ENCODE measurements around the gene ZNF608. TPM values are rescaled to one million over a fixed set of nuclear protein-coding genes. Genes with fewer than 3 reads are reported as not detected.

The ZNF608 gene
- total RNA-seq, 1 donor = 2.6 TPM

- no peak for DNase-seq (ENCODE audit: low read depth)
- H3K4me3 ChIP-seq (ENCODE audit: low read depth, low read length) = no peak overlapping the region
- TF ChIP-seq CTCF (IDR thresholded peaks at IDR 0.05; ENCODE audit: insufficient read depth, low read depth, low read length) = no peak
Observed at GRCh38 chr5:124725622-124726258, 20.7 kb downstream of the ZNF608 start.

DNA sequence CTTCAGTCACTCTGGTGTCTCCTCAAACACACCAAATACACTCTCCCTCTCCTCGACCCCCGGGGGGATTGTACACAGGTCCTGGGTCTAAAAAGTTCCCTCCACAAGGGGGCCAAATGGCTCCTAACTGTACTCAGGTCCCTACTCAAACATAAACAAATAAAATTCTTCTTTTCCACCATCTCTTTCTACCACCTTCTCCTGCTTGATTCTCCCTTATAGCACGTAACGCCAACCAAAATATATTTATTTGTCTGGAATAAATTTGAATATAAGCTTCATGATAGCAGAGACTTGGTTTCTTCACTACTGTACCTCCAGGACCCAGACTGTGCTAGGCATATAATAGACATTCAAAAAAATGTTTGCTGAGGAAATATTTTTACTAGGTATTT lies 21.4 kb downstream of the ZNF608 start:
- peak; percentile 5 for TF ChIP-seq CTCF (IDR thresholded peaks at IDR 0.05; ENCODE audit: insufficient read depth, low read depth, low read length)
- no peak overlapping the region for H3K4me3 ChIP-seq (ENCODE audit: low read depth, low read length)
- DNase-seq (ENCODE audit: low read depth) = no peak

DNA sequence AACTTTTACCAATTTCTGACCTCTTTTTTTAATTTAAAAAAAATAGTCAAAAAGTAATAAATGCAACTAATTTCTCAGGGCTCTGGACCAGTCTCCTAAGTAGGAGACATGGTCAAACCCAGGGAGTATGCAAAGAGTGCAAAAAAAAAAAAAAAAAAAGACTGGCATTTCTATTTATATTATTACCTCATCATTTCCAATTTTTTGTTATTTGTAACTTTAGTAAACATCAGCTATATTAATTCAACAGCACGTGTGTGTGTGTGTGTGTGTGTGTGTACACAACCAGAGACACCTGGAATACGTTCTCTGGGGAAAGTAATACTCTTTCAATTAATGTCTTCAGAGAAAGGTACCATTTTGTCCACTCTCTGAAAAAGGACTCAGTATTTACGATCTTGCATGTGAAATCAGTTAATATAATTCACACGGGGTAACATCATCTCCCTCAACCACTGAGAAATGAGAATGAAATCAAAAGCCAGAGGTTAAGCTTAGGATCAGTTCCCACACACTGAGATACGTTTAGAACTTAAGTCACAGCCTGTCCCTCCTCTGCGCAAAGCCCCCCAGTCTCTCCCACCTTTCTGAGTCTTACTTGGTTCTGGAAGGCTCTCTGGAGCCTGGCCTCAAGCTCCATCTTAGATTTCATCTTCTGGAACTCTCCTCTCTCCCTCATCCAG lies 21.9 kb downstream of the ZNF608 start:
- no peak for DNase-seq (ENCODE audit: low read depth)
- no peak for TF ChIP-seq CTCF (IDR thresholded peaks at IDR 0.05; ENCODE audit: insufficient read depth, low read depth, low read length)
- H3K4me3 ChIP-seq (ENCODE audit: low read depth, low read length) = no peak overlapping the region

- DNase-seq (ENCODE audit: low read depth) = no peak
- TF ChIP-seq CTCF (IDR thresholded peaks at IDR 0.05; ENCODE audit: insufficient read depth, low read depth, low read length) = no peak
- no peak overlapping the region for H3K4me3 ChIP-seq (ENCODE audit: low read depth, low read length)
Observed at GRCh38 chr5:124721229-124721735, 25.2 kb downstream of the ZNF608 start.

GRCh38 chr5:124720593-124720992 lies 25.8 kb downstream of the ZNF608 start:
- no peak overlapping the region for H3K4me3 ChIP-seq (ENCODE audit: low read depth, low read length)
- TF ChIP-seq CTCF (IDR thresholded peaks at IDR 0.05; ENCODE audit: insufficient read depth, low read depth, low read length) = no peak
- no peak for DNase-seq (ENCODE audit: low read depth)

- no peak for TF ChIP-seq CTCF (IDR thresholded peaks at IDR 0.05; ENCODE audit: insufficient read depth, low read depth, low read length)
- DNase-seq (ENCODE audit: low read depth) = no peak
- H3K4me3 ChIP-seq (ENCODE audit: low read depth, low read length) = no peak overlapping the region
Observed at GRCh38 chr5:124719113-124719967, 27.1 kb downstream of the ZNF608 start.

Data from fibroblast of villous mesenchyme (primary cell).